WERI-Rb-1 (cell line): Measurements from ENCODE around the gene ARID1B.

ENCODE experiments used
- DNase-seq: peaks from one replicate; pipeline ENCODE4 v3.0.0-alpha.2; 2020
- H3K27ac ChIP-seq: fragments of 250-450 bp; sonication (Bioruptor Pico); 2 replicates; pipeline ENCODE4 v1.5.1; 2020; ENCODE audit warnings: mild to moderate bottlenecking, moderate library complexity
- H3K27me3 ChIP-seq: fragments of 250-450 bp; sonication (Bioruptor Pico); 2 replicates; pipeline ENCODE4 v1.5.1; 2021; ENCODE audit warnings: mild to moderate bottlenecking, low read depth, moderate library complexity; ENCODE audit not compliant: insufficient read depth, severe bottlenecking
- H3K36me3 ChIP-seq: fragments of 250-450 bp; sonication (Bioruptor Pico); 2 replicates; pipeline ENCODE4 v1.5.1; 2020; ENCODE audit warnings: mild to moderate bottlenecking, moderate library complexity
- H3K4me3 ChIP-seq: 2 replicates; pipeline ENCODE4 v1.5.1; 2011; ENCODE audit warnings: low read depth, mild to moderate bottlenecking, control low read depth, low read length
- H3K9me3 ChIP-seq: fragments of 250-450 bp; sonication (Bioruptor Pico); 2 replicates; pipeline ENCODE4 v1.5.1; 2021; ENCODE audit warnings: mild to moderate bottlenecking, moderate library complexity; ENCODE audit not compliant: severe bottlenecking
- CTCF ChIP-seq: IDR thresholded peaks from 2 replicates; pipeline ENCODE4 v1.5.1; 2011; ENCODE audit warnings: low read depth, mild to moderate bottlenecking, control low read depth, inconsistent platforms, low read length

ARID1B gene

GRCh38 chr6:156884306-156884705 is 107.1 kb downstream of the ARID1B start:
- Histone ChIP-seq H3K4me3 (no peak overlapping the region), H3K27me3 (no peaks in the 10 kb centered on the region), H3K36me3 (no peaks in the 10 kb centered on the region; the same call in none of the 2 replicates), H3K9me3 (no peaks in the 10 kb centered on the region), H3K27ac (no peak overlapping the region)
- peak; percentile 74 for DNase-seq
- peak; percentile 37; the same call in 1 of the 2 replicates for TF ChIP-seq CTCF

DNA sequence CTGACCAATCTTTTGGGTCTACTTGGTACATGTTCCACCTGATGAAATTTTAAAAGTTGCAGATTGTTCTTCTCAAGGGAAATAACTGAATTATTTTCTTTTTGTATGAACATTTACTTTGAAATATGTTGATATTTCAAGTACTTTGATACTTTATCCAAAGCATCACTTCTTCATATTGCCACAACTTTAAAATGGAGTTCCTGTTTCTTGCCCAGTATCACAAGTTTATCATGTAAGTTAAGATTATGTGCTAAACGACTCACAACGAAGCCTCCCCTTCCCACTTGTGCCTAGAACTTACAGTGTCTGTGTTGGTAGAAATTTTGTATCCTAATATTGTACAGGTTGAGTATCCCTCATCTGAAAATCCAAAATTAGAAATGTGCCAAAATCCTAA is 108.4 kb downstream of the ARID1B start:
- no peak overlapping the region for H3K4me3 ChIP-seq
- no peaks in the 10 kb centered on the region for H3K9me3 ChIP-seq
- DNase-seq: no peak
- TF ChIP-seq CTCF: no peak
- no peak overlapping the region for H3K27ac ChIP-seq
- no peaks in the 10 kb centered on the region for H3K27me3 ChIP-seq
- H3K36me3 ChIP-seq: no peaks in the 10 kb centered on the region; the same call in none of the 2 replicates

GRCh38 chr6:156886409-156886808 is 109.2 kb downstream of the ARID1B start:
- Histone ChIP-seq H3K27ac (no peak overlapping the region), H3K27me3 (no peaks in the 10 kb centered on the region), H3K9me3 (no peaks in the 10 kb centered on the region), H3K36me3 (no peaks in the 10 kb centered on the region; the same call in none of the 2 replicates), H3K4me3 (no peak overlapping the region)
- DNase-seq: no peak
- no peak for TF ChIP-seq CTCF

DNA sequence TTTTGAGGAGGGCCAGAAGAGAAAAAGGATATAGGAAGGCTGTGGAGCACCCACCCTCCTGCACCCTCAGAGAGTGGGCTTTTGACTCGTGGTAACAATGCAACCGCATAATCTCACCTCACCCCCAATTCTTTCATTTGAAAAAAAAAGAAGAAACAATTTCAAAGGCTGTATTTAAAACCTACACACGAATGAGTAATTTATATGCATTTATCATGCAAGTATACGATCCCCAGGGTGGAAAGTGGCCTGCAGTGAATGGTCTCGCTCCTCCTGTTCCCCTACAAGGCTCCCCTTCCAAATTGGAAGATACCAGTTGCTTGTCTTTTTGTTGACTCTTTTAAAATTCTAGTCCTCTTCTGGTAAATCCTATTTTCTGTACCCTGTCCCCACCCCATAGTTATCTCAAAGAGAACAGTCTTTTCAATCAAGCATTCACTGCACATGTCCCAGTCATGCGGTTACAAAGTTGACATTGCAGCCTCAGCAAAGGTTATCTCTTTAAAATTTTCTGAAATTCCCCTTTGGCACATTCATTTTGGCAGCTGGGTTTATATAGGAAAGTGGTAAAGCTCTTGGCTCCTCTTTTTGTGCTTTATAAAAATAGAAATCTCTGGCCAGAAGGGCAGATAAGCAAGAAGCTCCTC is 110.6 kb downstream of the ARID1B start:
- TF ChIP-seq CTCF: no peak
- Histone ChIP-seq H3K4me3 (no peak overlapping the region), H3K36me3 (no peaks in the 10 kb centered on the region; the same call in none of the 2 replicates), H3K27ac (no peak overlapping the region), H3K27me3 (no peaks in the 10 kb centered on the region), H3K9me3 (no peaks in the 10 kb centered on the region)
- no peak for DNase-seq

DNA sequence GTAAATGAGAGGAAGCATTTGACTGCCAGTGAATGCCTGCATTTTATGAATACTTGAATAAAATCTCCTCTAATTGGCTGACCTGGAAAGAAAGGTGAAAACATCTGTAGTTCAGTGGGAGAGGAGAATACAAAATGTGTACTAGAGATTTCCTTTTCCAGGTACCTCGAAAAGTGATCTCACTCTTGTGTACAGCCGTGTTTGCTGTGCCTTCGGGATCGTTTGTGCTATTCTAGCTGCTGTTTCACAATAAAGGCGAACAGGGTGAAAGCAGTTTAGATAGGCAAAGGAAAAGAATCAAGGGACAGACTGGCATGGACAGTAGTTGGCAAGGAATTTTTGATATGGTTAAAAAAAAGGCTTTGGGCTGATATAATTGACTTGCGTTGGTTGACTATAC is 112.3 kb downstream of the ARID1B start:
- no peaks in the 10 kb centered on the region for H3K9me3 ChIP-seq
- H3K27ac ChIP-seq: no peak overlapping the region
- no peak for TF ChIP-seq CTCF
- no peaks in the 10 kb centered on the region; the same call in none of the 2 replicates for H3K36me3 ChIP-seq
- no peaks in the 10 kb centered on the region for H3K27me3 ChIP-seq
- no peak overlapping the region for H3K4me3 ChIP-seq
- no peak for DNase-seq

- Histone ChIP-seq H3K27me3 (no peaks in the 10 kb centered on the region), H3K4me3 (no peak overlapping the region), H3K36me3 (no peaks in the 10 kb centered on the region; the same call in none of the 2 replicates), H3K27ac (no peak overlapping the region), H3K9me3 (no peaks in the 10 kb centered on the region)
- no peak for DNase-seq
- no peak for TF ChIP-seq CTCF
Measured at GRCh38 chr6:156889986-156890385, 112.8 kb downstream of the ARID1B start.
